Natural killer cell (primary cell): ENCODE results near the gene NOL4L. TPM values are rescaled to one million over a fixed set of nuclear protein-coding genes. Genes with fewer than 3 reads are reported as not detected.
A peak's percentile ranks its signal among the peaks of the same experiment; 100 is the strongest.

Experiments used
- ATAC-seq, 3 donors: fragments of 150-1000 bp in 2 of 3; fragments of 200-7000 bp in 1 of 3; cut with Tn5 transposase; 1 replicate in 1 of 3; 2 replicates in 2 of 3; pipeline ENCODE4 v1.10.0; 2021; ENCODE audit warnings: mild to moderate bottlenecking in 2 of 3, moderate library complexity in 2 of 3
- DNase-seq, 2 donors: peaks; one replicate each; pipeline versions ENCODE4 v3.0.0 to v3.0.0-alpha.2; 2013 to 2021; ENCODE audit warnings: mixed read lengths in 1 of 2
- H3K27ac ChIP-seq: one replicate; pipeline ENCODE4 v1.5.1; 2013; ENCODE audit warnings: mild to moderate bottlenecking, low read length
- H3K27me3 ChIP-seq: one replicate; pipeline ENCODE4 v1.6.1; 2013; ENCODE audit warnings: low read length; ENCODE audit not compliant: control insufficient read depth, insufficient read depth
- H3K36me3 ChIP-seq: one replicate; pipeline ENCODE4 v1.6.1; 2013; ENCODE audit warnings: low read length; ENCODE audit not compliant: control insufficient read depth, insufficient read depth
- H3K4me1 ChIP-seq: one replicate; pipeline ENCODE4 v1.6.1; 2013; ENCODE audit warnings: low read length; ENCODE audit not compliant: control insufficient read depth, insufficient read depth
- H3K4me3 ChIP-seq: one replicate; pipeline ENCODE4 v1.5.1; 2013; ENCODE audit warnings: low read length
- H3K9me3 ChIP-seq: one replicate; pipeline ENCODE4 v1.6.1; 2013; ENCODE audit warnings: low read length; ENCODE audit not compliant: control insufficient read depth, insufficient read depth
- H3K27ac Mint-ChIP-seq, 2 donors: one replicate each; pipeline ENCODE4 v1.8.0; 2022; ENCODE audit warnings: mild to moderate bottlenecking in 2 of 2, mixed read lengths in 2 of 2, moderate library complexity in 1 of 2
- H3K27me3 Mint-ChIP-seq, 2 donors: one replicate each; pipeline ENCODE4 v1.8.0; 2022; ENCODE audit warnings: low read depth in 2 of 2, mixed read lengths in 2 of 2
- H3K36me3 Mint-ChIP-seq: one replicate; pipeline ENCODE4 v1.8.0; 2022; ENCODE audit warnings: mixed read lengths
- H3K4me1 Mint-ChIP-seq, 2 donors: one replicate each; pipeline ENCODE4 v1.8.0; 2022; ENCODE audit warnings: mixed read lengths in 2 of 2
- H3K4me3 Mint-ChIP-seq: one replicate; pipeline ENCODE4 v1.8.0; 2022; ENCODE audit warnings: mild to moderate bottlenecking, moderate library complexity, mixed read lengths
- H3K9me3 Mint-ChIP-seq, 2 donors: one replicate each; pipeline ENCODE4 v1.8.0; 2022; ENCODE audit warnings: mixed read lengths in 2 of 2
- WGBS: methylation state at CpG from one replicate; pipeline ENCODE4 v1.1.7; 2013; ENCODE audit warnings: missing lambda C conversion rate; ENCODE audit not compliant: insufficient coverage; 5-methylcytosine and 5-hydroxymethylcytosine counted together
- intact Hi-C: fragments of 100-400 bp; cut with micrococcal nuclease; formaldehyde crosslinking; loops from one replicate; pipeline ENCODE4 v1.14.2; 2022
- total RNA-seq, 4 donors: library from RNA; stranded (reverse); fragments of 120-200 nt in 1 of 4; gene quantifications; one replicate each; pipeline versions ENCODE4 v1.2.3 to v1.2.4, GENCODE V29; 2013 to 2022
- TF ChIP-seq, protein P1 (sequence below): fragments of 200-600 bp; IDR thresholded peaks from one replicate; pipeline ENCODE4 v1.8.0; 2022; ENCODE audit warnings: antibody characterized with exemption

Gene NOL4L
- total RNA-seq, 3 donors from 2014 or later (not counting 1 experiment from before 2014, with no cell fraction given) = 101 to 136 (median 114) TPM

GRCh38 chr20:32582659-32583580, 2.2 kb downstream of the NOL4L start:
- 3% methylated on average over 71 of the region's 91 CpGs for WGBS

DNA sequence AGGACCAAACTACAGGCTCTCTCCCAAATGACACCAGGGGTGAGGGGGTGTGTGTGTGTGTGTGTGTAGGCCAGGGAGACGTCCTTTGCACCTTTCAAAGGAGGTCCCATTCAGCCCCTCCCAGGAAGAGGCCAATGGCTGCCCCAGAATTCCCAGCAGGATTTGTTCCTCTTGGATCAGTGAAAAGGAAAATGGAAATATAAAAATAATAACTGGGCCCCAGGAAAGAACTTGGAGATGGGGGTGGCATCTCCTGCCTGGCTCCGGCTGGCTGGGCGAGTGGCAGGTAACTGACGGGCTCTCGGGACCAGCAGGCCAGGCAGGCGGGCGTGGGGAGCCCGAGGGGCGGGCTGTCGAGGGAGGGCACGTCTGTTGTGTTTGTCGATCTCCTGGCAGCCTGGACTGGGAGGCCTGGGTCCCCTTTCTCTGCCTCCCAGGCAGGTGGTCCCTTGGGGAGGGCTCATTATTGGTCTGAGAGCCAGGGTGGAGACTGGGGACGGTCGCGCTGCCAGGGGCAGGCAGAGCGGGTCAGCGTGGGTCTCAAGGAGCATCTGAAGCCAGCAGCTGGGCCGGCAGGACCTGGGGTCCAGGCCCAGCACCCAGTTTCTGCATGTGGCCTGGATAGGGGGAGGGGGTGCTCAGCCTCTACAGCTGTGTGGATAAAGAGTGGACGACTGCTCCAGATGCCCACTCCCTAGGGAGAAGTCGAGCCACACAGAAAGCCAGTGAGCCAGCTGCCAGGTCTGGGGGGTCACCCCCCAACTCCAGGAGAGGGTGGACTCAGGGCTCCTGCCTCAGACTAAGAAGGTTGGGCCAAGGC, 3.1 kb downstream of the NOL4L start:
- Histone ChIP-seq H3K9me3 (no peaks in the 10 kb centered on the region), H3K36me3 (no peaks in the 10 kb centered on the region), H3K4me1 (peaks cover 60% of the 10 kb centered on the region), H3K4me3 (no peak overlapping the region), H3K27me3 (no peaks in the 10 kb centered on the region), H3K27ac (peak overlapping the region; percentile 60)
- Mint-ChIP-seq H3K4me3 (peak overlapping the region; percentile 90), H3K9me3 (no peaks in the 10 kb centered on the region), H3K36me3 (no peaks in the 10 kb centered on the region), H3K27ac (peak overlapping the region; percentile 84 to 91), H3K27me3 (no peaks in the 10 kb centered on the region), H3K4me1 (peaks cover 54 to 70% of the 10 kb centered on the region in 2 donors)
- intact Hi-C loops = loop anchor here (5.0 kb wide), 1 partner anchor 45 kb away; no protein-coding TSS in a partner anchor
- 58% methylated on average over 20 of the region's 20 CpGs for WGBS
- ATAC-seq (no peak), DNase-seq (peak in 1 of 2 donors; percentile 41)
- TF ChIP-seq, protein P1, sequence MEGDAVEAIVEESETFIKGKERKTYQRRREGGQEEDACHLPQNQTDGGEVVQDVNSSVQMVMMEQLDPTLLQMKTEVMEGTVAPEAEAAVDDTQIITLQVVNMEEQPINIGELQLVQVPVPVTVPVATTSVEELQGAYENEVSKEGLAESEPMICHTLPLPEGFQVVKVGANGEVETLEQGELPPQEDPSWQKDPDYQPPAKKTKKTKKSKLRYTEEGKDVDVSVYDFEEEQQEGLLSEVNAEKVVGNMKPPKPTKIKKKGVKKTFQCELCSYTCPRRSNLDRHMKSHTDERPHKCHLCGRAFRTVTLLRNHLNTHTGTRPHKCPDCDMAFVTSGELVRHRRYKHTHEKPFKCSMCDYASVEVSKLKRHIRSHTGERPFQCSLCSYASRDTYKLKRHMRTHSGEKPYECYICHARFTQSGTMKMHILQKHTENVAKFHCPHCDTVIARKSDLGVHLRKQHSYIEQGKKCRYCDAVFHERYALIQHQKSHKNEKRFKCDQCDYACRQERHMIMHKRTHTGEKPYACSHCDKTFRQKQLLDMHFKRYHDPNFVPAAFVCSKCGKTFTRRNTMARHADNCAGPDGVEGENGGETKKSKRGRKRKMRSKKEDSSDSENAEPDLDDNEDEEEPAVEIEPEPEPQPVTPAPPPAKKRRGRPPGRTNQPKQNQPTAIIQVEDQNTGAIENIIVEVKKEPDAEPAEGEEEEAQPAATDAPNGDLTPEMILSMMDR = no peak

More at GRCh38 chr20:32582659-32583580, 2.2 kb downstream of the NOL4L start:
- H3K36me3 ChIP-seq = no peaks in the 10 kb centered on the region
- Mint-ChIP-seq H3K36me3 (no peaks in the 10 kb centered on the region), H3K4me3 (peak overlapping the region; percentile 76), H3K27ac (peak overlapping the region; percentile 84 to 91), H3K9me3 (no peaks in the 10 kb centered on the region), H3K27me3 (no peaks in the 10 kb centered on the region), H3K4me1 (peaks cover 52 to 70% of the 10 kb centered on the region in 2 donors)
- no peaks in the 10 kb centered on the region for H3K9me3 ChIP-seq
- TF ChIP-seq, protein P1 = no peak
- peaks cover 55% of the 10 kb centered on the region for H3K4me1 ChIP-seq
- no peak overlapping the region for H3K4me3 ChIP-seq
- H3K27me3 ChIP-seq = no peaks in the 10 kb centered on the region
- peak in 2 of 3 donors; percentile 16 to 18 for ATAC-seq
- peak in 1 of 2 donors; percentile 47 for DNase-seq
- H3K27ac ChIP-seq = peak overlapping the region; percentile 60
- intact Hi-C loops = loop anchor here (5.0 kb wide), 1 partner anchor 46 kb away; no protein-coding TSS in a partner anchor

DNA sequence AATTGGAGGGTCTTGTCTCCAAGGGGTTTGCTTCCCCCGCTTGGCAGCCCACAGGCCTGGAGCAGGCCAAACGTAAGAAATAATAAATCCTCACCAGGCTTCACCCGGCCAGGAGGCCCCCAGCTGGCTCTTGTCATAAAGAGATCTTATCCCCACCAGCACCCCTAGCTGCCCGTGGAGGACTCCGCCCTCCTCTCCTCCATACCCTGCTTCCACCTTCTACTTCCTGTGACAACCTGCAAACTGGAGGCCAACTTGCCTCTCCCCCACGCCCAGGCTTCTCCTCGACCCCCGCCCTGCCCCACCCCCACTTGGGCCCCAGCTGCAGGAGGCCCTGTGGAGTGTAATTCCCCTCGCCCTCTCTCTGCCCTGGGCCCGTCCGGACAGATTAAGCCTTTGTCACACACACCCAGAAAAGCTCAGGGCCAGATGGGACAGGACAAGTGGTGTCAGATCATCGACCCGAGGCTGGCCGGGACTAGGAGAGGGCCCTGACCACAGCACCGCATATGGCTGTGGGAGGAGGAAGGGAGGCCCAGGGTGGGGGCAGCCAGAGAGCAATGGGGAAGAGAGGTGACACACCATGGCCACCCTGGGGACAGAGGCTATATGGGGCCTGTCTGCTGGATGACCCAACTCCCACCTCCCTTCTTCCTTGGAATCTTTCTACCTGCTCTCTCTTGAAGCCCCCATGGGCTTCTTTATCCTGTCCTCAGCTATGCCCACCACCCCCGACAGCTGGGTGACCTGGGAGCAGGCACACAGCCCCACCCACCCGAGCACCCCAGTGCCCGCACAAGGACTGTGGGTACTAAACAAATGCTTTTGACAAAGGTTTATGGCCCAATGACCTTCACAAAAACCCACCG, 3.9 kb downstream of the NOL4L start:
- H3K4me3 Mint-ChIP-seq = peak overlapping the region; percentile 90
- H3K36me3 ChIP-seq = no peaks in the 10 kb centered on the region
- DNase-seq (peak in 1 of 2 donors; percentile 53), ATAC-seq (peak in 1 of 3 donors; percentile 8)
- 19% methylated on average over 18 of the region's 19 CpGs for WGBS
- intact Hi-C loops = loop anchor here (5.0 kb wide), 1 partner anchor 44 kb away; no protein-coding TSS in a partner anchor
- H3K27ac ChIP-seq = peak overlapping the region; percentile 60
- H3K27me3 ChIP-seq = no peaks in the 10 kb centered on the region
- no peaks in the 10 kb centered on the region for H3K9me3 Mint-ChIP-seq
- H3K27me3 Mint-ChIP-seq = no peaks in the 10 kb centered on the region
- H3K36me3 Mint-ChIP-seq = no peaks in the 10 kb centered on the region
- peaks cover 50 to 67% of the 10 kb centered on the region in 2 donors for H3K4me1 Mint-ChIP-seq
- peak overlapping the region; percentile 84 to 91 for H3K27ac Mint-ChIP-seq
- H3K9me3 ChIP-seq = no peaks in the 10 kb centered on the region
- peaks cover 68% of the 10 kb centered on the region for H3K4me1 ChIP-seq
- H3K4me3 ChIP-seq = no peak overlapping the region
- TF ChIP-seq, protein P1 = no peak
